Measurements from ENCODE around the gene CYB561D1. TPM values are rescaled to one million over a fixed set of nuclear protein-coding genes. Genes with fewer than 3 reads are reported as not detected.
A peak's percentile ranks its signal among the peaks of the same experiment; 100 is the strongest.

The CYB561D1 gene
- total RNA-seq, 2 donors from 2014 or later = 10.5 to 11.3 TPM

DNA sequence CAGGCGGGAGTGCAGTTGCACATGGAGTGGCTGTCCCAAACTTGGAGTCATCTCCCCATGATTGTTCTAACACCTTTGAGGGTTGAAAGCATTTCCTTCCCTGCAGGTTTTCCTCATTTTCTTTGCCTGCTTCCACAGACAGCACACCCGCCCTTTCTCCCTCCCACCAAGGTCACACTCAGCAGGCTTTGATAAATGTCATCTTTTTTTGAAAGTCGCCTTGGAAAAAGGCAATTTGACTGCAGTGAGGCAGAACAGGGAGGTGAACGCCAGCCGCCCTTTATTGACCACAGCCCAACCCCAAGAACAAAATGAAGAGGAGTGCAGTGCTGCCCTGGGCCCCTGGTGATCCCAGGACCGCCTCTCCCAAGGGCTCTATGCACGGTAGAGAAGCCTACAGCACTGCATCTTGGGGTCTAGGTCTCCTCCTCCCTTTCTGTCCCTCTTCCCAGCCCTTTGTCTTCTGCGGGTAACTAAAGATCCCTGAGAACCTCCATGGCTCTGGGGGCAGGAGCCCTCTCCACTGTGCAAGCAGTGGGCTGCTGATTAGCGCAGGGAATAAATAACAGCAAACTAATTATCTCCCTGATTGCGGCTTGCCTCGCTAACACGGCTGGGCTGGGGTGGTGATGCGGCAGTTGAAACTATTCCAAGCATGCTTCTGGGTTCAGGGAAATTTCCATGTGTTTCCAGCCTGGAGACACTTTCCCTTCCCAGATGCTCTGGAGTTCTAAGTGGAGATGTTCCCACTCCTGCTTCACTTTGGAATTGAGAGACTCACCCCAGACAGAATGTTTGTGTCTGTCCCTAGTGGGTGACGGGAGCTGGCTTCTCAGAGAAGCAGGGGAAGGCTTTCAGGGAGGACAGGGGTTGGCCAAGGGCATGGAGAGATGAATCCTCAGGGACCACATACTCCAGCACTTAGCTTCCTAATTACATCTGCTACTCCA is 27.4 kb downstream of the CYB561D1 start:
- intact Hi-C loops (cut with DNase I) = no loop called here
- DNase-seq (ENCODE audit: low spot score) = no peak

DNA sequence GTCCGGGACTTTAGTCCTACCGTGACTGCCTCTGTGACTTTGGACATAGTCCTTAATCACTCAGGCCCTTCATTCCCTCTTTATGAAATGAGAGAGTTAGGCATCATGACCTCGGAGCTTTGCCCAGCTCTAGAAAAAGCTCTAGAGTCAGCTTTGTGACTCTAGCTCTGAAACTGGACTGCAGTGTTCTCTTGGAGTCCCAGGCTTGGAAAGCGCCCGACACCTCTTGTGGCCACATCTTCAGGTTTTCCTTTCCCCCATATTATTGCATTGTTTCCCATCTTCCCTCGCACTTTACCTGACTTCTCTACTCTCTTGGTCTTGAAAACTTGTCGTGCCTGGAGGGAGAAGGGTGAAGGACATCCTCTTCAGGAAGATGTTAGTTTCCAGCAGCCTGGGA is 28.1 kb downstream of the CYB561D1 start:
- DNase-seq (ENCODE audit: low spot score) = no peak
- intact Hi-C loops (cut with DNase I) = no loop called here

DNA sequence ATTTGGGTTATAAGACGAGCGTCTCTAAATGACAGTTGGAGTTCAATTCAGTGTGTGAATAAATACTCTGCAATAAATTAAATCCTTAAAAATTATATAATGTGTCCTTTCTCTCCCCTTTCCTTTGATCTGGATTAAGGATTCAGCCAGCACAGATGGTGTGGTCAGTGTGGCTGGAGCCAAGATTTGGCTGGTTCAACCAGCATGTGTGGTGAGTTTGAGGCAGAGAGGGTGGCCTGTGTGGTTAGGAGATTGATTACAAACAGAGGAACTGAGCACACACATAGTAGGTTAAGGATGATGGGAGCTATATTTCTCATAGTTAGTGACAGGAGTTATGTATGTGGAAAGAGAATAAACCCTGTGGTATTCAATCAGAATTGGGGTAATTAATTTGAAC is 29.8 kb downstream of the CYB561D1 start:
- no peak for DNase-seq (ENCODE audit: low spot score)
- intact Hi-C loops (cut with DNase I) = no loop called here

DNA sequence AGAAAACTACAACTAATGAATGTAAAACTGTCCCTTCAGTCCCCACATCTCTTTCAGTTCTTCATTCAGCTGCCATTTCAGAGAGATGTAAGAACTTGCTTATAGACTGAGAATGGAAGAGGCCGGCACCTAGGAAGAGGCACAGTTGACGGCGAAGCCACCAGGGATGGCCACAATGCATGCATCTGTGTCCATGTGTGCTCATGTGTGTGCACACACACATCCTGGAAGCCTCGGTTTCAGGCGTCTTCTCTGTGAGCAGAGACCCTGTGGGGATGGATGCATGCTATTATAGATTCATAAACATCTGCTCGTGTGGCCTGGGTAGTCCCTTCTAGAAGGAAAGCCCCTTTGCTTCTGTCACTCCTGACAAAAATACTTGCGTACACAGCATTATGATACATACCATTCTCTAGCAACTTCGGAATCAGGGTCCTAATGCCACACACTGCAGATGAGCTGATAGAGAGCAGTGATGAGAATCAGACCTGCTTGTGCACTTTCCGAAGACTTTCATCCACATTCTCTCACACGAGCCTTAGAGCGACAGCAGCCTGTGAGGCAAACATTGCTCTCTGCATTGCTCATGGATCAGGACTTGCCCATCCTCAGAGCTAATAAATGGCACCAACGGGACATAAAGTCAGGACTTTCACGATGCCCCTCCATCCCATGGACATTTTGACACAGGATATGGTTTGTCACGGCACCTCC is 33.4 kb downstream of the CYB561D1 start:
- no peak for DNase-seq (ENCODE audit: low spot score)
- intact Hi-C loops (cut with DNase I) = no loop called here

DNA sequence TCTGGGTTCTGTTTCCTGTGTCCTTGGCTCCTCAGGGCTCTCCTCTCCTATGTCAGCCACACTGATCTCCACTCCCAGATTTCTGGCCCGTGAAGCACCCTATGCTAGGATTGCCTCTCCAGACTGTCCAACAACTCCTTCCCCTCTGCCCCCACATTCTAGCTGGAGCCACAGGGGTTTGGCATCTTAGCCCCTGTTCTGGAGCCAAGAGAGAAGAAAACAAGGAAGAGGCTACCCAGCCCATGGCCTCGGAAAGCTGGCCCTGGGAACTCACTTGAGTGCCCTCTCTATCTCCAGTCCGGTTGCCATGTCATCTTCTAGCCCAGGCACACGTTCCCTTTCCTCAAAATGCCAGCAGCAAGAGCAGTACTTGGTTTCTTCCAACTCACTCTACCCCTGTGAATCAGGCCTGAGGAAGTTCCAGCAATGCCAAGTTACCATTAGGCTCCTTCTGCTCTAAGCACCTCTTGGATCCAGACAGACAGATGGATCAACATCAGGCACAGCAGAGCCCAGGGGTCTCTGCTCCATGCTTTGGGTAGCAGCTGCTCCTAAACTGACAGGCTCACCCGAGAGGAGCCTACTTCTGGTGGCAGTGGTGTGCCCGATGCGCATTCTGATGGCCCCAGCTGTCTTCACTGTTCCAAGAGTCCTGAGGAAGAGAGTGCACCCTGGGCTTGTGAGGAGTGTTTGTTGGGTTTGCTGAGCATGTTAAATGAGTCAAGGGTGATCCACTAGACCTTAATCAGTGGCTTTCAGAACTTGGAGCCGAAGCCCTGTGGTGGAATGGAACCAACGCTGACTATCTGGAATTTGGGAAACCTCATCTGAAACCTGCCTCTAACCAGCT is 34.2 kb downstream of the CYB561D1 start:
- no peak for DNase-seq (ENCODE audit: low spot score)
- intact Hi-C loops (cut with DNase I) = no loop called here

DNA sequence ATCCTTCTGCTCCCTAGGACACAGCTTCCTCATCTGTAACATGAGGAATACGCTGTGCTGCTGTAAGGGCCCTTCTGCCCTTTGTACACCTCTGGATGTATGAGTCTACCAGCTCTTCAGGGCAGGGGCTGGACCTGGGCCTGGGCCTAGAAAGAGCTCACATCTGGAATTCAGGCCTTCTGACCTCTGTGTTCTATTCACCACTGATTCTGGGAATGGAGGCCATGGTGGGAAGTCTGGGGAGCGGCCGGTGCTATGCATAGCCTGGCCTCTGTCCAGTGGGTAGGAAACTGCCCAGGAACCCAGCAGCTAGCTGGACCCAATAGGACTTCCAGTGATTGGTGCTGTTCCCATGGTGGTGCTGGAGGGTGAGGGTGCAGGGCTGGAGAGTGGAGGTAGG is 34.8 kb downstream of the CYB561D1 start:
- intact Hi-C loops (cut with DNase I) = no loop called here
- no peak for DNase-seq (ENCODE audit: low spot score)

GRCh38 chr1:109529881-109530456 is 36.1 kb downstream of the CYB561D1 start:
- no peak for DNase-seq (ENCODE audit: low spot score)

GRCh38 chr1:109530457-109531087 is 36.7 kb downstream of the CYB561D1 start:
- DNase-seq (ENCODE audit: low spot score) = no peak
- intact Hi-C loops (cut with DNase I) = loop anchor here (2.0 to 10.0 kb wide), 3 partner anchors 34 to 268 kb away; no protein-coding TSS in a partner anchor

More at GRCh38 chr1:109529881-109530456, 36.1 kb downstream of the CYB561D1 start:
- intact Hi-C loops (cut with DNase I) = loop anchor here (2.0 to 10.0 kb wide), 3 partner anchors 33 to 268 kb away; no protein-coding TSS in a partner anchor

DNA sequence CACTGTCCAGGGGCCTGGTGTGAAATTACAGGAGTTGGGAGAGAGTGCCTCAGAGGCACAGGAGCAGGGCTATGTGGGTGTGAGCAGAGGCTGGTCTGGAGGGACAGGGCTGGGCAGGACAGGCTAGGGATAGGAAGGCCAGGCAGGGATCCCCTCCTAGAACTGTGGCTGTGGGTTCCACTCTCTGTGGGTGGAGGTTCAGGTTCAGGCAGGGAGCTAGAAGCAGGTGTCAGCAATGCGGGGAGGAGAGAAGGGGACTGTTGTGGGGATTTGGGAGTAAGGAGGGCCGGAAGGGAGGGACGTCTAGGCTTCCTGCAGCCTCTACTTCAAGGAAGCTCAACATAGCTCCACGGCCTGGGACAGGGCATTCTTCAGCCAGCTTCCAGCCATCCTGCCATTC is 37.5 kb downstream of the CYB561D1 start:
- intact Hi-C loops (cut with DNase I) = loop anchor here (2.0 to 10.0 kb wide), 3 partner anchors 35 to 269 kb away; no protein-coding TSS in a partner anchor
- no peak for DNase-seq (ENCODE audit: low spot score)

DNA sequence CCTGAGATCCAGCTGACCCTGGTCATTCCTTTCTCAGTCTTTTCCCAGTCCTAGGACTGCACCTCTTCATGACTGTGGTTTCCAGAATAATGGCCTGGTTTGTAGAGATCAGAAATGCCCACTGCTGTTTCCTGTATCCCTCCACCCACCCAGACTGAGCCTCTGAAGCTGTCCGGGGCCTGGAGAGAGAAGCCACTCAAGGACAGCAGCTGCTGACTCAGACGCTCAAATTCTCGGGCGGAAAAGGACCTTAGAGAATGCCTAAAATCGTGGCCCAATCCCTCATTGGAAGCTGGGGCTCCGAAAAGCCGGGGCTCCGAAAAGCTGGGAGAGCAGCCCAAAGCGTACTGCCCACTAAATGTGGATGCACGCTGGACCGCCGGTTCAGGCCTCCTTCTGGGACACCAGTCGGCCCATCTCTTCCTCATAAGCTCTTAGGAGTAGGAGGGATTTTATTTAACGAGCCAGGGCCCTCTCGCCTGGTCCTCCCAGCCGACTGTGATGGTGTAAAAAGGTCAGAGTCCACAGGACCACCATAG is 38.0 kb downstream of the CYB561D1 start:
- intact Hi-C loops (cut with DNase I) = loop anchor here (2.0 to 10.0 kb wide), 4 partner anchors 35 to 270 kb away; no protein-coding TSS in a partner anchor
- DNase-seq (ENCODE audit: low spot score) = no peak

GRCh38 chr1:109532365-109533136 is 38.7 kb downstream of the CYB561D1 start:
- intact Hi-C loops (cut with DNase I) = loop anchor here (1.0 to 10.0 kb wide), 4 partner anchors 42 to 270 kb away; no protein-coding TSS in a partner anchor
- peak; percentile 94 for DNase-seq (ENCODE audit: low spot score)

- intact Hi-C loops (cut with DNase I) = loop anchor here (5.0 to 10.0 kb wide), 2 partner anchors 270 to 272 kb away; no protein-coding TSS in a partner anchor
- no peak for DNase-seq (ENCODE audit: low spot score)
These were observed 40.5 kb downstream of the CYB561D1 start for GRCh38 chr1:109534307-109534858.

DNA sequence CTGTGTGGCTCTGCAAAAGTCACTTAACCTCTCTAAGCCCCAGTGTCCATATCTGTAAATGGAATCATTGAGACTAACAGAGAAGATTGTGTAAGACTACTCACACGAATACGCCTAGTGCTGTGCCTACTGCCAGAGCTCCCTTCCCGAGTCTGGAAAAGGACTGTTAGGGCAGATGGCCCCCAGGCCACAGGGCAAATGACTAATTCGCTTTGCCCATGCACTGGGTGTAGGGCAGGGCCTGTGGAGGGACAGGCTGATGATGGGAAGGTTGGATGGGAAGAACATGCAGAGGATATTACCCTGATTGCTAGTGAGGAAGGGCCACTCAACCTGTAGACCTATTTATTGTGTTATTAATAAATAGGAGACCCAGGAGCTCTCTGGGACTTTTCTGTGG is 41.6 kb downstream of the CYB561D1 start:
- DNase-seq (ENCODE audit: low spot score) = no peak

DNA sequence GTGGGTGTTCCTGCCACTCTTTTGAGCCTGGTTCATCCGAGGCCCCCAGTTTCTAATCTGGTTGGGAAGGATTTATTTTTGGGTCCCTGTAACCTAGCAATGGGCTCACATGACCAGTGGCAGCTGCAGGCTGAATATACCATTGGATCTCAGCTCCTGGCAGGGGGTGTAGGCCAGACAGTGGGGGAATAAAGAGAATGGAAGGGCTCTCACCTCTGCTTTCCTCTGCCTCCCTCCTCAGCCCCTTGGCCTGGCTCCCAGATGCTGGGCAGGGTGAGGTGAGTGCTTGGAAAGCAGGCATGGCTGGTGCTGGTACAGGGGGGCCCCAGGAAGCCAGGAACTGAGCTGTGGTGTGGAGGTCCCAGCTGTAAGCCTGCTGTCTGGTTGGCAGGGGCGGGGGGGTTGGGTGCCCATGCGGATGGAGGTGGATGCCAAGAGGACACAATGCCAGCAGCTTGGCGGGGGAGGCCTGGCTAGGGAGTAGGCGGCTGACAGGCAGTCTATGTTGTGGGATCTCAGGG is 42.1 kb downstream of the CYB561D1 start:
- DNase-seq (ENCODE audit: low spot score) = no peak
- intact Hi-C loops (cut with DNase I) = loop anchor here in 1 of 2 donors (1.0 to 10.0 kb wide), 2 partner anchors 37 to 271 kb away; no protein-coding TSS in a partner anchor

More for the DNA sequence above, 41.6 kb downstream of the CYB561D1 start:
- intact Hi-C loops (cut with DNase I) = loop anchor here in 1 of 2 donors (1.0 to 10.0 kb wide), 2 partner anchors 36 to 271 kb away; no protein-coding TSS in a partner anchor

- intact Hi-C loops (cut with DNase I) = loop anchor here in 1 of 2 donors (10.0 kb wide), 1 partner anchor 273 kb away; no protein-coding TSS in a partner anchor
- no peak for DNase-seq (ENCODE audit: low spot score)
These were observed 43.7 kb downstream of the CYB561D1 start for GRCh38 chr1:109537450-109538178.
